Fibroblast of lung (primary cell): Measurements from ENCODE around the gene FNDC3A.

Experiments used
- EZH2 ChIP-seq: IDR thresholded peaks from 2 replicates; pipeline ENCODE4 v1.5.1; 2012; ENCODE audit warnings: low read length, control low read depth, mild to moderate bottlenecking; ENCODE audit errors: missing control alignments
- TF ChIP-seq, protein P1 (sequence below), 2 donors: IDR thresholded peaks in 1 of 2; conservative IDR thresholded peaks in 1 of 2; 1 replicate in 1 of 2; 2 replicates in 1 of 2; pipeline ENCODE4 v1.5.1; 2011 to 2012; ENCODE audit warnings: low read length in 2 of 2, control low read depth in 1 of 2, inconsistent platforms in 1 of 2, low read depth in 1 of 2, mild to moderate bottlenecking in 1 of 2

DNA sequence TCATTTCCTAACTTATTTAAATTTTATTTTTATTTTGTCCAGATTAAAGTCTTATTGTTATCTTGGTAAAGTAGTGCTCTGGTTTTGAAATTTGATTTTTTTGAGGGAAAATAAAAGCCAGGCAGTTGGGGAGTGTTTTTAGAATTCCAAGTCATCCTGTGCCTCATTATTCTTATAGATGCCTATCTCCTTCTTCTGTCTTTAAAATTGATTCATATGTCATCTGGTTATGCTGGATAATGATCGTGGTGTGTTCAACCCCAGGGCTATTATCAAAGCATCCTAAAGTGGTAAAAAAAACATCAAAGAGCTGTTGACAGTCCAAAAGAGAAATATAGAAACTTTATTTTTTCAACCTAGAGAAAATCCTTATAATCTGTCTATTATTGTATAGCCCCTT, 6.0 kb upstream of the FNDC3A start:
- TF ChIP-seq, protein P1, sequence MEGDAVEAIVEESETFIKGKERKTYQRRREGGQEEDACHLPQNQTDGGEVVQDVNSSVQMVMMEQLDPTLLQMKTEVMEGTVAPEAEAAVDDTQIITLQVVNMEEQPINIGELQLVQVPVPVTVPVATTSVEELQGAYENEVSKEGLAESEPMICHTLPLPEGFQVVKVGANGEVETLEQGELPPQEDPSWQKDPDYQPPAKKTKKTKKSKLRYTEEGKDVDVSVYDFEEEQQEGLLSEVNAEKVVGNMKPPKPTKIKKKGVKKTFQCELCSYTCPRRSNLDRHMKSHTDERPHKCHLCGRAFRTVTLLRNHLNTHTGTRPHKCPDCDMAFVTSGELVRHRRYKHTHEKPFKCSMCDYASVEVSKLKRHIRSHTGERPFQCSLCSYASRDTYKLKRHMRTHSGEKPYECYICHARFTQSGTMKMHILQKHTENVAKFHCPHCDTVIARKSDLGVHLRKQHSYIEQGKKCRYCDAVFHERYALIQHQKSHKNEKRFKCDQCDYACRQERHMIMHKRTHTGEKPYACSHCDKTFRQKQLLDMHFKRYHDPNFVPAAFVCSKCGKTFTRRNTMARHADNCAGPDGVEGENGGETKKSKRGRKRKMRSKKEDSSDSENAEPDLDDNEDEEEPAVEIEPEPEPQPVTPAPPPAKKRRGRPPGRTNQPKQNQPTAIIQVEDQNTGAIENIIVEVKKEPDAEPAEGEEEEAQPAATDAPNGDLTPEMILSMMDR (conservative IDR thresholded peaks at IDR 0.05 in 1 of 2, IDR thresholded peaks at IDR 0.05 in 1 of 2; ENCODE audit: low read depth in 1 of 2, low read length in 2 of 2): no peak
- no peak for TF ChIP-seq EZH2
